Astrocyte (in vitro differentiated cells and primary cell): ENCODE results near the gene HMX2. TPM values are rescaled to one million over a fixed set of nuclear protein-coding genes. Genes with fewer than 3 reads are reported as not detected.
A peak's percentile ranks its signal among the peaks of the same experiment; 100 is the strongest.

ENCODE experiments used
- DNase-seq: peaks from one replicate; pipeline ENCODE4 v3.0.0-alpha.2; 2010; ENCODE audit warnings: low read depth
- FAIRE-seq: peaks from 2 replicates; lab custom pipeline; 2011; peaks lifted over from hg19 to GRCh38; lab: Jason Lieb, UNC
- H2AFZ ChIP-seq: 2 replicates; pipeline ENCODE4 v1.6.0; 2012; ENCODE audit warnings: low read depth, low read length, inconsistent platforms
- H3K27ac ChIP-seq: 2 replicates; pipeline ENCODE4 v1.5.1; 2011; ENCODE audit warnings: low read depth, low read length, inconsistent platforms
- H3K27me3 ChIP-seq: 2 replicates; pipeline ENCODE4 v1.6.0; 2011; ENCODE audit warnings: low read length, inconsistent platforms; ENCODE audit not compliant: insufficient read depth
- H3K36me3 ChIP-seq: 2 replicates; pipeline ENCODE4 v1.5.1; 2011; ENCODE audit warnings: low read length, inconsistent platforms; ENCODE audit not compliant: insufficient read depth
- H3K4me1 ChIP-seq: 2 replicates; pipeline ENCODE4 v1.5.1; 2011; ENCODE audit warnings: low read length, inconsistent platforms; ENCODE audit not compliant: insufficient read depth
- H3K4me2 ChIP-seq: 2 replicates; pipeline ENCODE4 v1.6.0; 2012; ENCODE audit warnings: low read length, inconsistent platforms
- H3K4me3 ChIP-seq: 2 replicates; pipeline ENCODE4 v1.5.1; 2011; ENCODE audit warnings: low read depth, mild to moderate bottlenecking, low read length, inconsistent platforms; ENCODE audit not compliant: insufficient read depth
- H3K79me2 ChIP-seq: 2 replicates; pipeline ENCODE4 v1.6.0; 2012; ENCODE audit warnings: mild to moderate bottlenecking, low read length, inconsistent platforms; ENCODE audit not compliant: insufficient read depth
- H3K9ac ChIP-seq: 2 replicates; pipeline ENCODE4 v1.6.0; 2012; ENCODE audit warnings: mild to moderate bottlenecking, low read length, inconsistent platforms
- H3K9me3 ChIP-seq: 2 replicates; pipeline ENCODE4 v1.5.1; 2012; ENCODE audit warnings: low read depth, mild to moderate bottlenecking, low read length, inconsistent platforms; ENCODE audit not compliant: insufficient read depth
- H4K20me1 ChIP-seq: 2 replicates; pipeline ENCODE4 v1.6.0; 2012; ENCODE audit warnings: low read length, inconsistent platforms; ENCODE audit not compliant: insufficient read depth
- H3K27ac Mint-ChIP-seq: one replicate; pipeline ENCODE4 v1.8.0; 2021; ENCODE audit warnings: mild to moderate bottlenecking, mixed read lengths; ENCODE audit not compliant: unreplicated experiment
- H3K27me3 Mint-ChIP-seq: one replicate; pipeline ENCODE4 v1.8.0; 2021; ENCODE audit warnings: low read depth, mixed read lengths; ENCODE audit not compliant: unreplicated experiment
- H3K36me3 Mint-ChIP-seq: one replicate; pipeline ENCODE4 v1.8.0; 2021; ENCODE audit warnings: low read depth, mixed read lengths; ENCODE audit not compliant: unreplicated experiment
- H3K4me1 Mint-ChIP-seq: one replicate; pipeline ENCODE4 v1.8.0; 2021; ENCODE audit warnings: low read depth, mixed read lengths; ENCODE audit not compliant: unreplicated experiment
- H3K4me3 Mint-ChIP-seq: one replicate; pipeline ENCODE4 v1.8.0; 2021; ENCODE audit warnings: mild to moderate bottlenecking, moderate library complexity, mixed read lengths; ENCODE audit not compliant: unreplicated experiment
- H3K9me3 Mint-ChIP-seq: one replicate; pipeline ENCODE4 v1.8.0; 2021; ENCODE audit warnings: mild to moderate bottlenecking, mixed read lengths; ENCODE audit not compliant: unreplicated experiment
- CTCF ChIP-seq: IDR thresholded peaks from 2 replicates; pipeline ENCODE4 v1.5.1; 2011; ENCODE audit warnings: low read depth, mild to moderate bottlenecking, inconsistent platforms, low read length, moderate library complexity; ENCODE audit not compliant: insufficient read depth
- EZH2 ChIP-seq: IDR thresholded peaks from 2 replicates; pipeline ENCODE4 v1.6.1; 2012; ENCODE audit warnings: mild to moderate bottlenecking, low read length, inconsistent platforms; ENCODE audit not compliant: insufficient read depth
- total RNA-seq: library from RNA; stranded (reverse); gene quantifications from 2 replicates; pipeline ENCODE4 v1.2.1, GENCODE V29; 2021

HMX2 gene
- total RNA-seq, 1 donor from 2014 or later, result not detected

- peak overlapping the region; percentile 5 for H3K4me2 ChIP-seq
- H3K9ac ChIP-seq, result no peak overlapping the region
- no peak overlapping the region for H3K27ac ChIP-seq
- TF ChIP-seq EZH2 (peak; percentile 57), CTCF (no peak)
- no peaks in the 10 kb centered on the region for H3K79me2 ChIP-seq
- H3K4me3 ChIP-seq, result no peak overlapping the region
- no peaks in the 10 kb centered on the region for H3K36me3 ChIP-seq
- FAIRE-seq (no peak), DNase-seq (no peak)
- peak overlapping the region; percentile 31 for H3K27ac Mint-ChIP-seq
- H3K4me1 ChIP-seq, result peaks cover 5% of the 10 kb centered on the region
- peak overlapping the region; percentile 37 for H3K4me3 Mint-ChIP-seq
- no peaks in the 10 kb centered on the region for H3K4me1 Mint-ChIP-seq
- H4K20me1 ChIP-seq, result peaks cover 16% of the 10 kb centered on the region
- no peak overlapping the region for H2AFZ ChIP-seq
- peaks cover 95% of the 10 kb centered on the region for H3K27me3 ChIP-seq
- H3K9me3 ChIP-seq, result no peaks in the 10 kb centered on the region
- H3K36me3 Mint-ChIP-seq, result peaks cover 4% of the 10 kb centered on the region
- H3K27me3 Mint-ChIP-seq, result peaks cover 75% of the 10 kb centered on the region
- peaks cover 20% of the 10 kb centered on the region for H3K9me3 Mint-ChIP-seq
These were observed 652 bp downstream of the HMX2 start for GRCh38 chr10:123148414-123149161.

DNA sequence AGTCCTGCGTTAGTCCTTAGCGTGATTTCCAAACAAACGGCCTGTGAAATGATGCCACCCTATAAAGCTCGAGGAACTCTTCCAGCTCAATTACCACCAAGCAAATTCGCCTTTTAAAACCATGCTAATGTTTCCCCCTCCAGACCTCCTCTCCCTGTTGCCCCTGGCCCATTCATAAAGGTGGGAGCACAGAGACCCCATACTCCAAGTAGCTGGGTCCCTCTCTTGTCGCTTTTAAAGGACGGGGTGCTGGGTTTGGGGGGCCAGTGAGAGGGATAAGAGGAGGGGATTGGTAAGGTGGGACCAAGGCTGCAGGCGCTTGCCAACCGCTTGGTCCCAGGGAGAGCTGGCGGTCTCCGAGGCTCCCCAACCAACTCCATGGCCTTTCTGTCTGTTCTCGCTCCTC is 1.2 kb downstream of the HMX2 start:
- H3K9me3 Mint-ChIP-seq, result peaks cover 17% of the 10 kb centered on the region
- no peak overlapping the region for H3K9ac ChIP-seq
- peak overlapping the region; percentile 37 for H3K4me3 Mint-ChIP-seq
- H3K27ac ChIP-seq, result no peak overlapping the region
- no peak overlapping the region for H2AFZ ChIP-seq
- TF ChIP-seq CTCF (no peak), EZH2 (peak; percentile 30)
- no peak for DNase-seq
- H3K27me3 ChIP-seq, result peaks cover 89% of the 10 kb centered on the region
- H3K9me3 ChIP-seq, result no peaks in the 10 kb centered on the region
- no peak for FAIRE-seq
- peaks cover 5% of the 10 kb centered on the region for H3K4me1 ChIP-seq
- H3K4me2 ChIP-seq, result peak overlapping the region; percentile 82
- no peaks in the 10 kb centered on the region for H3K4me1 Mint-ChIP-seq
- H3K36me3 ChIP-seq, result no peaks in the 10 kb centered on the region
- peaks cover 4% of the 10 kb centered on the region for H3K36me3 Mint-ChIP-seq
- peak overlapping the region; percentile 31 for H3K27ac Mint-ChIP-seq
- no peaks in the 10 kb centered on the region for H3K79me2 ChIP-seq
- H3K4me3 ChIP-seq, result no peak overlapping the region
- peaks cover 70% of the 10 kb centered on the region for H3K27me3 Mint-ChIP-seq
- H4K20me1 ChIP-seq, result peaks cover 16% of the 10 kb centered on the region
